Uterus (tissue), 2 donors: Measurements from ENCODE around the gene MINPP1.

ENCODE experiments used
- POLR2A ChIP-seq, 2 donors: fragments of 450-650 bp; IDR thresholded peaks; one replicate each; pipeline ENCODE4 v1.6.1; 2016; ENCODE audit warnings: antibody characterized with exemption in 2 of 2, mild to moderate bottlenecking in 1 of 2, moderate library complexity in 1 of 2
- TF ChIP-seq, protein P1 (sequence below), 4 experiments: fragments of 200-600 bp in 2 of 4; fragments of 450-650 bp in 2 of 4; sonication (generic) in 2 of 4; IDR thresholded peaks; one replicate each; pipeline ENCODE4 v1.5.1; 2016 to 2019; ENCODE audit warnings: antibody characterized with exemption in 4 of 4, mild to moderate bottlenecking in 2 of 4, moderate library complexity in 1 of 4

DNA sequence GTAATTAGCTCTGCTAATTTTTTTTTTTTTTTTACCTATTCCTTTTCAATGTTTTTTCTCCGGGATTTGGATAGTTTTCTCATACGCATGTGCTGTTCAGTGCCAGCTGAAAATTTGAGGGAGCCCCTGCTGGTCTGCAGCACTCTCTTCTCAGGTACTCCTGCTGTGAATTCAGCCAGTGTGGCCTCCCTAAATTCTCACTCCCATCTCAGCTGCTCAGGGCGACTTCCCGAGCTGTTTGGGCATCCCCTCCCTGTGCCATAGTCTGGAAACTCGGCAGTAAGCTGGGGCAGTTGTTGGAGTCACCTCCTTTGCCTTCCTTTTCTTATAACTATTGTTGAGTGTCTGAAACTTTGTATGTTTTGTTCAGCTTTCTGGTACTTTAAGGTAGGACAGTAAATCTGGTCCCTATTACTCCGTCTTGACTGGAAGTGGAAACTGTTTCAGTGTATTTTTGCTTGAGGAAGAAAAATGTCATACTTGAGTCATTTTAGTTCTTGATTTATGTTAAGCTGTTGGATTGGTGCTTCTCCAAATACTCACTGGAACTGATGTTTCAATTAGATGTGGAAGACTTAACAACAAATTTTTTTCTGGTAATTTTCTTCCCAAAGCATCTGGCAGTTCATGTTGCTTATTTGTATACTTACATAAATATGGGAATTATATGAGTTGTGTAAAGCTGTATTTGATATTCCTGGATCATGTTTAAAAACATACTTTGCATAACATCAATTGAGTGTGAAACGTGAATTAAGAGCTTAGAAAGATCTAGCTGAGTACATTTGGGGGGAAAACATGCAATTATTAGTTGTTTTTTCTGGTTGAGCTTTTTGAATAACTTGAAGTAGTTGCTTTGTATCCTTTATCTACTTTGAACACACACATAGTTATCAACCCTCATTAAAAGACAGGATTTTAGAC is 33.7 kb downstream of the MINPP1 start:
- TF ChIP-seq, protein P1, sequence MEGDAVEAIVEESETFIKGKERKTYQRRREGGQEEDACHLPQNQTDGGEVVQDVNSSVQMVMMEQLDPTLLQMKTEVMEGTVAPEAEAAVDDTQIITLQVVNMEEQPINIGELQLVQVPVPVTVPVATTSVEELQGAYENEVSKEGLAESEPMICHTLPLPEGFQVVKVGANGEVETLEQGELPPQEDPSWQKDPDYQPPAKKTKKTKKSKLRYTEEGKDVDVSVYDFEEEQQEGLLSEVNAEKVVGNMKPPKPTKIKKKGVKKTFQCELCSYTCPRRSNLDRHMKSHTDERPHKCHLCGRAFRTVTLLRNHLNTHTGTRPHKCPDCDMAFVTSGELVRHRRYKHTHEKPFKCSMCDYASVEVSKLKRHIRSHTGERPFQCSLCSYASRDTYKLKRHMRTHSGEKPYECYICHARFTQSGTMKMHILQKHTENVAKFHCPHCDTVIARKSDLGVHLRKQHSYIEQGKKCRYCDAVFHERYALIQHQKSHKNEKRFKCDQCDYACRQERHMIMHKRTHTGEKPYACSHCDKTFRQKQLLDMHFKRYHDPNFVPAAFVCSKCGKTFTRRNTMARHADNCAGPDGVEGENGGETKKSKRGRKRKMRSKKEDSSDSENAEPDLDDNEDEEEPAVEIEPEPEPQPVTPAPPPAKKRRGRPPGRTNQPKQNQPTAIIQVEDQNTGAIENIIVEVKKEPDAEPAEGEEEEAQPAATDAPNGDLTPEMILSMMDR (IDR thresholded peaks at IDR 0.05) = no peak
- no peak for TF ChIP-seq POLR2A (IDR thresholded peaks at IDR 0.05)
